Keratinocyte (primary cell): ENCODE results near the gene NRG3. TPM values are rescaled to one million over a fixed set of nuclear protein-coding genes. Genes with fewer than 3 reads are reported as not detected.

ENCODE experiments used
- DNase-seq: peaks from one replicate; pipeline ENCODE4 v3.0.0-alpha.2; 2011; ENCODE audit warnings: low read depth, missing footprints, low spot score
- FAIRE-seq: peaks from 2 replicates; lab custom pipeline; 2011; peaks lifted over from hg19 to GRCh38; lab: Jason Lieb, UNC
- H2AFZ ChIP-seq: 2 replicates; pipeline ENCODE4 v1.6.0; 2012; ENCODE audit warnings: low read length, control low read depth, inconsistent platforms; ENCODE audit not compliant: control insufficient read depth
- H3K27ac ChIP-seq: 2 replicates; pipeline ENCODE4 v1.5.1; 2011; ENCODE audit warnings: low read length; ENCODE audit not compliant: control insufficient read depth, insufficient read depth
- H3K27me3 ChIP-seq: 3 replicates; pipeline ENCODE4 v1.6.0; 2011; ENCODE audit warnings: low read length; ENCODE audit not compliant: control insufficient read depth, insufficient read depth; ENCODE audit errors: extremely low read depth
- H3K36me3 ChIP-seq, 2 experiments: 2 replicates in 1 of 2; 3 replicates in 1 of 2; pipeline ENCODE4 v1.5.1; 2011; ENCODE audit warnings: low read length in 2 of 2, mild to moderate bottlenecking in 1 of 2; ENCODE audit not compliant: control insufficient read depth in 2 of 2, insufficient read depth in 2 of 2; ENCODE audit errors: extremely low read depth in 1 of 2
- H3K4me1 ChIP-seq: 3 replicates; pipeline ENCODE4 v1.5.1; 2011; ENCODE audit warnings: low read length; ENCODE audit not compliant: control insufficient read depth, insufficient read depth; ENCODE audit errors: extremely low read depth
- H3K4me2 ChIP-seq: 3 replicates; pipeline ENCODE4 v1.6.0; 2011; ENCODE audit warnings: low read depth, low read length; ENCODE audit not compliant: control insufficient read depth, insufficient read depth; ENCODE audit errors: extremely low read depth
- H3K4me3 ChIP-seq, 3 experiments: fragments of 200-600 bp in 1 of 3; sonication (generic) in 1 of 3; 2 replicates in 2 of 3; 3 replicates in 1 of 3; pipeline ENCODE4 v1.5.1; 2011 to 2016; ENCODE audit warnings: low read length in 3 of 3, mild to moderate bottlenecking in 3 of 3, control low read depth in 2 of 3, inconsistent platforms in 1 of 3, low read depth in 1 of 3, mixed read lengths in 1 of 3, mixed run types in 1 of 3, moderate library complexity in 1 of 3; ENCODE audit not compliant: control insufficient read depth in 2 of 3, insufficient read depth in 2 of 3; ENCODE audit errors: extremely low read depth in 1 of 3
- H3K79me2 ChIP-seq: 2 replicates; pipeline ENCODE4 v1.6.0; 2012; ENCODE audit warnings: low read length; ENCODE audit not compliant: control insufficient read depth, insufficient read depth
- H3K9ac ChIP-seq: 3 replicates; pipeline ENCODE4 v1.6.0; 2011; ENCODE audit warnings: low read length; ENCODE audit not compliant: control insufficient read depth, insufficient read depth; ENCODE audit errors: extremely low read depth
- H3K9me1 ChIP-seq: 3 replicates; pipeline ENCODE4 v1.6.0; 2011; ENCODE audit warnings: low read length; ENCODE audit not compliant: control insufficient read depth, insufficient read depth; ENCODE audit errors: extremely low read depth
- H3K9me3 ChIP-seq: 2 replicates; pipeline ENCODE4 v1.5.1; 2012; ENCODE audit warnings: low read depth, low read length; ENCODE audit not compliant: control insufficient read depth
- H4K20me1 ChIP-seq: 3 replicates; pipeline ENCODE4 v1.6.0; 2011; ENCODE audit warnings: low read length; ENCODE audit not compliant: control insufficient read depth, insufficient read depth; ENCODE audit errors: extremely low read depth
- CTCF ChIP-seq, 3 experiments: IDR thresholded peaks in 1 of 3; conservative IDR thresholded peaks in 1 of 3; optimal IDR thresholded peaks in 1 of 3; 2 replicates in 2 of 3; 3 replicates in 1 of 3; pipeline versions ENCODE3 to v1.5.1; 2011; ENCODE audit warnings: low read length in 3 of 3, mild to moderate bottlenecking in 3 of 3, moderate library complexity in 2 of 3, control low read depth in 1 of 3, inconsistent platforms in 1 of 3; ENCODE audit not compliant: insufficient read depth in 2 of 3; ENCODE audit errors: extremely low read depth in 1 of 3
- EZH2 ChIP-seq: IDR thresholded peaks from one replicate; pipeline ENCODE4 v1.6.1; 2012; ENCODE audit warnings: inconsistent platforms, mild to moderate bottlenecking, low read length, moderate library complexity
- dilution Hi-C: fragments of 300-500 bp; cut with MboI; formaldehyde crosslinking; loops from one replicate; pipeline ENCODE4 v1.7.0; 2020; ENCODE audit warnings: low sequenced_read_pairs; ENCODE audit not compliant: extremely low pct_ligation_motif_present
- polyA plus RNA-seq, 5 experiments: library from polyadenylated mRNA; depleted of rRNA in 3 of 5; stranded (reverse) in 3 of 5; stranded (forward) in 1 of 5; unstranded in 1 of 5; fragments of >200 nt; gene quantifications; 1 replicate in 1 of 5; 2 replicates in 3 of 5; 3 replicates in 1 of 5; pipeline versions ENCODE4 v1.2.1 to v1.2.3, GENCODE V29; 2011 to 2012; ENCODE audit warnings: missing spikeins in 2 of 5, low read depth in 1 of 5, low replicate concordance in 1 of 5

Gene NRG3
- polyA plus RNA-seq, 1 donor (not counting 4 experiments of a cell fraction or from before 2014, with no cell fraction given), result not detected

GRCh38 chr10:82558014-82558607, 683.1 kb downstream of the NRG3 start:
- Histone ChIP-seq H2AFZ (no peak overlapping the region), H3K27me3 (no peaks in the 10 kb centered on the region), H3K36me3 (no peaks in the 10 kb centered on the region), H3K79me2 (no peaks in the 10 kb centered on the region), H3K9me3 (no peaks in the 10 kb centered on the region), H3K27ac (no peak overlapping the region), H3K9me1 (no peaks in the 10 kb centered on the region), H3K4me2 (no peak overlapping the region), H3K4me1 (no peaks in the 10 kb centered on the region), H3K4me3 (no peak overlapping the region), H4K20me1 (no peaks in the 10 kb centered on the region), H3K9ac (no peak overlapping the region)
- dilution Hi-C loops, result no loop called here
- FAIRE-seq (no peak), DNase-seq (no peak)
- no peak for TF ChIP-seq EZH2
- TF ChIP-seq CTCF (optimal IDR thresholded peaks at IDR 0.05 in 1 of 3, IDR thresholded peaks at IDR 0.05 in 1 of 3, conservative IDR thresholded peaks at IDR 0.05 in 1 of 3; ENCODE audit: extremely low read depth in 1 of 3, insufficient read depth in 2 of 3, low read length in 3 of 3), result no peak

- Histone ChIP-seq H3K79me2 (no peaks in the 10 kb centered on the region), H3K9me1 (no peaks in the 10 kb centered on the region), H3K9me3 (no peaks in the 10 kb centered on the region), H3K36me3 (no peaks in the 10 kb centered on the region), H3K27me3 (no peaks in the 10 kb centered on the region), H3K9ac (no peak overlapping the region), H3K27ac (no peak overlapping the region), H2AFZ (no peak overlapping the region), H4K20me1 (no peaks in the 10 kb centered on the region), H3K4me2 (no peak overlapping the region), H3K4me1 (no peaks in the 10 kb centered on the region), H3K4me3 (no peak overlapping the region)
- TF ChIP-seq EZH2, result no peak
- TF ChIP-seq CTCF (optimal IDR thresholded peaks at IDR 0.05 in 1 of 3, IDR thresholded peaks at IDR 0.05 in 1 of 3, conservative IDR thresholded peaks at IDR 0.05 in 1 of 3; ENCODE audit: extremely low read depth in 1 of 3, insufficient read depth in 2 of 3, low read length in 3 of 3), result no peak
- FAIRE-seq (no peak), DNase-seq (no peak)
- dilution Hi-C loops, result no loop called here
Observed at GRCh38 chr10:82564353-82565196, 689.6 kb downstream of the NRG3 start.
